ENCODE measurements around the gene NGF. TPM values are rescaled to one million over a fixed set of nuclear protein-coding genes. Genes with fewer than 3 reads are reported as not detected.

Gene NGF
- total RNA-seq, 6 donors from 2014 or later = 0.46 to 3.0 (median 1.6) TPM; not detected in 2

DNA sequence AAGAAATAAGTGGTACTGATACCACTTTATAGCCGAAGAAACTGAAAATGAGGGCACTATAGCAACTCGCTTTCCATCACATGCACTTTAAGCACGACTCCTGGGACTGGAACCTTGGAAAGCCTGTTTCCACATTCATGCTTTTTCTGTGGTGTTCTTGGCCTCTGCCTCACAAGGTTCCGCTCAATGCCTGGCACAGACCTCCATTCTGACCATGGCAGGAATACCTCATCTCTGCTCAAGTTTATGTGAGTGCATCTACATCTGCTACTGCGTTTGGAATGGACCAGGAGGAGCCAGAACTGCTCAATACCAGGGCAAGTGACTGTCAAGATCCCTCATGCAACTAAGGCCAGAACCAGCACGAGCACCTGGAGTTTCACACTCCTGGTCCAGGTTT, 11.6 kb downstream of the NGF start:
- Histone ChIP-seq H3K27ac (no peak overlapping the region), H3K36me3 (no peaks in the 10 kb centered on the region)
- 85 to 88% methylated on average over 6 of the region's 6 CpGs for WGBS, 2 donors

GRCh38 chr1:115325874-115326273, 12.2 kb downstream of the NGF start:
- Histone ChIP-seq H3K36me3 (no peaks in the 10 kb centered on the region), H3K27ac (no peak overlapping the region), H3K9me3 (no peaks in the 10 kb centered on the region), H3K27me3 (no peaks in the 10 kb centered on the region), H3K4me1 (no peaks in the 10 kb centered on the region), H3K4me3 (no peak overlapping the region)
- WGBS, 2 donors = 53 to 72% methylated on average over 5 of the region's 5 CpGs
- DNase-seq (no peak), ATAC-seq (ENCODE audit: low FRiP score in 2 of 2) (peak in 1 of 2 donors; percentile 47)
- TF ChIP-seq, protein P1, sequence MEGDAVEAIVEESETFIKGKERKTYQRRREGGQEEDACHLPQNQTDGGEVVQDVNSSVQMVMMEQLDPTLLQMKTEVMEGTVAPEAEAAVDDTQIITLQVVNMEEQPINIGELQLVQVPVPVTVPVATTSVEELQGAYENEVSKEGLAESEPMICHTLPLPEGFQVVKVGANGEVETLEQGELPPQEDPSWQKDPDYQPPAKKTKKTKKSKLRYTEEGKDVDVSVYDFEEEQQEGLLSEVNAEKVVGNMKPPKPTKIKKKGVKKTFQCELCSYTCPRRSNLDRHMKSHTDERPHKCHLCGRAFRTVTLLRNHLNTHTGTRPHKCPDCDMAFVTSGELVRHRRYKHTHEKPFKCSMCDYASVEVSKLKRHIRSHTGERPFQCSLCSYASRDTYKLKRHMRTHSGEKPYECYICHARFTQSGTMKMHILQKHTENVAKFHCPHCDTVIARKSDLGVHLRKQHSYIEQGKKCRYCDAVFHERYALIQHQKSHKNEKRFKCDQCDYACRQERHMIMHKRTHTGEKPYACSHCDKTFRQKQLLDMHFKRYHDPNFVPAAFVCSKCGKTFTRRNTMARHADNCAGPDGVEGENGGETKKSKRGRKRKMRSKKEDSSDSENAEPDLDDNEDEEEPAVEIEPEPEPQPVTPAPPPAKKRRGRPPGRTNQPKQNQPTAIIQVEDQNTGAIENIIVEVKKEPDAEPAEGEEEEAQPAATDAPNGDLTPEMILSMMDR (IDR thresholded peaks at IDR 0.05) = no peak
- TF ChIP-seq POLR2A (IDR thresholded peaks at IDR 0.05) (no peak), EP300 (IDR thresholded peaks at IDR 0.05) (no peak), POLR2AphosphoS5 (IDR thresholded peaks at IDR 0.05) (no peak)

More for the DNA sequence above, 11.6 kb downstream of the NGF start:
- peaks cover 0 to under 1% (median 0%) of the 10 kb centered on the region in 4 donors for H3K4me1 ChIP-seq
- TF ChIP-seq EP300 (IDR thresholded peaks at IDR 0.05) (no peak), POLR2AphosphoS5 (IDR thresholded peaks at IDR 0.05) (no peak), POLR2A (IDR thresholded peaks at IDR 0.05) (no peak)
- TF ChIP-seq, protein P1 (IDR thresholded peaks at IDR 0.05) = no peak
- no peak for ATAC-seq (ENCODE audit: low FRiP score in 2 of 2)
- no peaks in the 10 kb centered on the region for H3K9me3 ChIP-seq
- H3K4me3 ChIP-seq = no peak overlapping the region
- no peak for DNase-seq
- H3K27me3 ChIP-seq = no peaks in the 10 kb centered on the region

- no peak overlapping the region for H3K27ac ChIP-seq
- TF ChIP-seq POLR2AphosphoS5 (IDR thresholded peaks at IDR 0.05) (no peak), EP300 (IDR thresholded peaks at IDR 0.05) (no peak), POLR2A (IDR thresholded peaks at IDR 0.05) (no peak)
- TF ChIP-seq, protein P1 (IDR thresholded peaks at IDR 0.05) = no peak
- no peaks in the 10 kb centered on the region for H3K9me3 ChIP-seq
- H3K4me1 ChIP-seq = no peaks in the 10 kb centered on the region
- DNase-seq (no peak), ATAC-seq (ENCODE audit: low FRiP score in 2 of 2) (no peak)
- H3K36me3 ChIP-seq = no peaks in the 10 kb centered on the region
- 88 to 90% methylated on average over 8 of the region's 8 CpGs for WGBS, 2 donors
- H3K27me3 ChIP-seq = no peaks in the 10 kb centered on the region
- no peak overlapping the region for H3K4me3 ChIP-seq
Measured at GRCh38 chr1:115324649-115325420, 13.2 kb downstream of the NGF start.

- Histone ChIP-seq H3K9me3 (no peaks in the 10 kb centered on the region), H3K36me3 (no peaks in the 10 kb centered on the region), H3K27ac (no peak overlapping the region), H3K4me3 (no peak overlapping the region), H3K27me3 (no peaks in the 10 kb centered on the region), H3K4me1 (no peaks in the 10 kb centered on the region)
- DNase-seq (no peak), ATAC-seq (ENCODE audit: low FRiP score in 2 of 2) (no peak)
- 64 to 69% methylated on average over 2 of the region's 2 CpGs for WGBS, 2 donors
- TF ChIP-seq EP300 (IDR thresholded peaks at IDR 0.05) (no peak), POLR2AphosphoS5 (IDR thresholded peaks at IDR 0.05) (no peak), POLR2A (IDR thresholded peaks at IDR 0.05) (no peak)
- TF ChIP-seq, protein P1 (IDR thresholded peaks at IDR 0.05) = no peak
Measured at GRCh38 chr1:115323366-115324004, 14.6 kb downstream of the NGF start.
